Glutamatergic neuron (in vitro differentiated cells): ENCODE results near the gene IQSEC3. TPM values are rescaled to one million over a fixed set of nuclear protein-coding genes. Genes with fewer than 3 reads are reported as not detected.

Experiments used
- DNase-seq: peaks from one replicate; pipeline ENCODE4 v3.0.0; 2022
- H3K27ac Mint-ChIP-seq: one replicate; pipeline ENCODE4 v1.8.0; 2020; ENCODE audit warnings: mild to moderate bottlenecking, mixed read lengths, inconsistent platforms; ENCODE audit not compliant: unreplicated experiment
- H3K27me3 Mint-ChIP-seq: one replicate; pipeline ENCODE4 v1.8.0; 2020; ENCODE audit warnings: mild to moderate bottlenecking, moderate library complexity, mixed read lengths, inconsistent platforms; ENCODE audit not compliant: unreplicated experiment
- H3K36me3 Mint-ChIP-seq: one replicate; pipeline ENCODE4 v1.8.0; 2020; ENCODE audit warnings: mild to moderate bottlenecking, mixed read lengths, inconsistent platforms; ENCODE audit not compliant: unreplicated experiment
- H3K4me1 Mint-ChIP-seq: one replicate; pipeline ENCODE4 v1.8.0; 2020; ENCODE audit warnings: mild to moderate bottlenecking, low read depth, mixed read lengths, inconsistent platforms; ENCODE audit not compliant: unreplicated experiment
- H3K4me3 Mint-ChIP-seq: one replicate; pipeline ENCODE4 v1.8.0; 2020; ENCODE audit warnings: mild to moderate bottlenecking, mixed read lengths, inconsistent platforms; ENCODE audit not compliant: unreplicated experiment
- H3K9me3 Mint-ChIP-seq: one replicate; pipeline ENCODE4 v1.8.0; 2020; ENCODE audit warnings: mild to moderate bottlenecking, moderate library complexity, mixed read lengths, inconsistent platforms; ENCODE audit not compliant: unreplicated experiment
- total RNA-seq: library from RNA; stranded (reverse); fragmentation: NEBNext Ultra II Directional; extraction: Animal tissue kit (Norgen Biotek cat#: 25700); gene quantifications from one replicate; pipeline ENCODE4 v1.2.1, GENCODE V29; 2021; ENCODE audit not compliant: unreplicated experiment
- TF ChIP-seq, protein P1 (sequence below): fragments of 200-600 bp; sonication (generic); IDR thresholded peaks from one replicate; pipeline ENCODE4 v1.5.0; 2021; ENCODE audit not compliant: partially characterized antibody, unreplicated experiment

The IQSEC3 gene
- total RNA-seq, 1 donor from 2014 or later = 41.4 TPM

DNA sequence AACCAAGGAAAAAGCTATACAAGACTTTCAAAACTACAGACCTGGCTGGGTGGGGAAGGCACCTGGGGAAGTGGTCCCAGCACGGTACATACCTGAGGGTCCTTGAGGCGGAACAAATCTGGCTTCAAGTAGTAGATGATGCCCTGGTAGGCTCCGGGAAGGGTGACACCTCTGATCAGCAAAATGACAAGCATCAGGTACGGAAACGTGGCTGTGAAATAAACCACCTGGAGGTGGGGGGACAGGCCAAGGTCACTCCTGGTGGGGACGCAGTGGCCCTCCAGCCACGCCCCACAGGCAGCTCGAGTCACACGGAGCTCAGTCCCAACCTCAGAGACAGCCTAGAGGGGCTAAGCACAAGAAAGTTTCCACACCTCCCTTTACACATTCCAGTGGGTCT lies 132.1 kb downstream of the IQSEC3 start:
- Mint-ChIP-seq H3K4me1 (peaks cover 9% of the 10 kb centered on the region), H3K27me3 (peaks cover 10% of the 10 kb centered on the region), H3K27ac (no peak overlapping the region), H3K9me3 (peaks cover 6% of the 10 kb centered on the region), H3K4me3 (no peak overlapping the region), H3K36me3 (peaks cover 9% of the 10 kb centered on the region)
- DNase-seq = no peak
- TF ChIP-seq, protein P1, sequence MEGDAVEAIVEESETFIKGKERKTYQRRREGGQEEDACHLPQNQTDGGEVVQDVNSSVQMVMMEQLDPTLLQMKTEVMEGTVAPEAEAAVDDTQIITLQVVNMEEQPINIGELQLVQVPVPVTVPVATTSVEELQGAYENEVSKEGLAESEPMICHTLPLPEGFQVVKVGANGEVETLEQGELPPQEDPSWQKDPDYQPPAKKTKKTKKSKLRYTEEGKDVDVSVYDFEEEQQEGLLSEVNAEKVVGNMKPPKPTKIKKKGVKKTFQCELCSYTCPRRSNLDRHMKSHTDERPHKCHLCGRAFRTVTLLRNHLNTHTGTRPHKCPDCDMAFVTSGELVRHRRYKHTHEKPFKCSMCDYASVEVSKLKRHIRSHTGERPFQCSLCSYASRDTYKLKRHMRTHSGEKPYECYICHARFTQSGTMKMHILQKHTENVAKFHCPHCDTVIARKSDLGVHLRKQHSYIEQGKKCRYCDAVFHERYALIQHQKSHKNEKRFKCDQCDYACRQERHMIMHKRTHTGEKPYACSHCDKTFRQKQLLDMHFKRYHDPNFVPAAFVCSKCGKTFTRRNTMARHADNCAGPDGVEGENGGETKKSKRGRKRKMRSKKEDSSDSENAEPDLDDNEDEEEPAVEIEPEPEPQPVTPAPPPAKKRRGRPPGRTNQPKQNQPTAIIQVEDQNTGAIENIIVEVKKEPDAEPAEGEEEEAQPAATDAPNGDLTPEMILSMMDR = no peak

DNA sequence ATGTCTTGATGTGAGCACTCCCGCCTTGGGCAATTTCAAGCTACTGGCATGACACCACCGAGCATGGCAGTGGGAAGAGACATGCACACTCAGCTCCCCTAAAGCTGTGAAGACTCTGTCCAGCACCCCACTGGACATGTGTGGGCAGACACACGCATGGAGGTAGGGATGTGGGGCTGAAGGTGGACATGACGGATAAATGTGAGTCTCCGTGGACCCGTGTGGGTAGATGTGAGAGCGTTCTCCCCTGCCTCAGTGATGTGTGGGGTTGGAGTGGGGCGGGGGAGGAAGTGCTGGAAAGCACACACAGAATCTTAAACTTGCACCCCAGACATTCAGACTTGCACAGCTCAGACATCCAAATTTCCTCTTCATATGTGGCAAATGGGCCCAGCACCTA lies 134.8 kb downstream of the IQSEC3 start:
- Mint-ChIP-seq H3K4me3 (no peak overlapping the region), H3K4me1 (peaks cover 6% of the 10 kb centered on the region), H3K9me3 (peaks cover 6% of the 10 kb centered on the region), H3K27ac (no peak overlapping the region), H3K36me3 (peaks cover 9% of the 10 kb centered on the region), H3K27me3 (peaks cover 13% of the 10 kb centered on the region)
- TF ChIP-seq, protein P1 = no peak
- DNase-seq = no peak

DNA sequence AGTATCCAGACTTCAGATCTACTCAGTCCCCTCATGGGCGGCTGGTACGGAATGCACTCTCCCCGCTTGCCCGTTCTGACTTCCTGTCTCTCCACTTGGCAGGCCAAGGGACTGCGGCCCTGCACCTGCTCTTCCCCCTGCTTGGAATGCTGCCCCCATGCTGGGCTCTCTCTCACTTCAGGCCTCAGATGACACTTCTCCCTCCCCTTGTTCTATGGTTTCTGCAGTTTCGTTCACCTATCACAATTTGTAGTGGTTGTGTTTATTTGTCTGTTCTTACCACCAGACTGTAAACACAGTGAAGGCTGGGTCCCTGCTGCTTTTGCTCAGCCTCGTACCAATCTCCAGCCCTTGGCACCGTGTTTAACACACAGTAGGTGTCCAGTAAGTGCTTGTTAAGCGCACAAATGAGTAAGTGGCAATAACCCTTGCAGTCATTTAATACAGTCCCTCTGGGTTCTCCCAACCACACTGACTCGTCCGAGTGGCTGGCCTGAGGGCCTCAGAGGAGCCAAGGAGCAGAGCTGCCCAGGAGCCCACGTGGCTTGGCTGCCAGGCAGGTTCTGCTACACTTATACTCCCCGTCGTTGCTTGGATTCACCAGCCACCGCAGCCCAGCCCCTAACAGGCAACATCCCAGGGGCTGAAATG lies 135.6 kb downstream of the IQSEC3 start:
- peaks cover 9% of the 10 kb centered on the region for H3K36me3 Mint-ChIP-seq
- peak overlapping the region; percentile 80 for H3K4me3 Mint-ChIP-seq
- TF ChIP-seq, protein P1 = no peak

DNA sequence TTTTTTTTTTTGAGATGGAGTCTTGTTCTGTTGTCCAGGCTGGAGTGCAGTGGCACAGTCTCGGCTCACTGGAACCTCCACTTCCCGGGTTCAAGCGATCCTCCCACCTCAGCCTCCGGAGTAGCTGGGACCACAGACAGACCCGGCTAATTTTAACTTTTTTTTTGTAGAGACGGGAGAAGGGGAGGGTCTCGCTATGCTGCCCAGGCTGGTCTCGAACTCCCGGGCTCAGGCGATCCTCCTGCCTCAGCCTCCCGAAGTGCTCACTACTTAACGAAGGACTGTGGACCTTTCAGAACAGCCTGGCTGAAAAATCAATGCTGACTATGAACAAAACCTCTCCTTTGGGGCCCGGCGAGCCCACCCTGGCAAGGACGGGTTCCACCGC lies 136.5 kb downstream of the IQSEC3 start:
- Mint-ChIP-seq H3K36me3 (peaks cover 9% of the 10 kb centered on the region), H3K27ac (no peak overlapping the region), H3K4me3 (peak overlapping the region; percentile 52), H3K4me1 (peaks cover 6% of the 10 kb centered on the region), H3K27me3 (peaks cover 11% of the 10 kb centered on the region), H3K9me3 (peaks cover 2% of the 10 kb centered on the region)
- TF ChIP-seq, protein P1 = no peak
- no peak for DNase-seq

More for the DNA sequence above, 135.6 kb downstream of the IQSEC3 start:
- Mint-ChIP-seq H3K4me1 (peaks cover 6% of the 10 kb centered on the region), H3K9me3 (peaks cover 2% of the 10 kb centered on the region), H3K27ac (no peak overlapping the region), H3K27me3 (peaks cover 13% of the 10 kb centered on the region)
- DNase-seq = no peak

DNA sequence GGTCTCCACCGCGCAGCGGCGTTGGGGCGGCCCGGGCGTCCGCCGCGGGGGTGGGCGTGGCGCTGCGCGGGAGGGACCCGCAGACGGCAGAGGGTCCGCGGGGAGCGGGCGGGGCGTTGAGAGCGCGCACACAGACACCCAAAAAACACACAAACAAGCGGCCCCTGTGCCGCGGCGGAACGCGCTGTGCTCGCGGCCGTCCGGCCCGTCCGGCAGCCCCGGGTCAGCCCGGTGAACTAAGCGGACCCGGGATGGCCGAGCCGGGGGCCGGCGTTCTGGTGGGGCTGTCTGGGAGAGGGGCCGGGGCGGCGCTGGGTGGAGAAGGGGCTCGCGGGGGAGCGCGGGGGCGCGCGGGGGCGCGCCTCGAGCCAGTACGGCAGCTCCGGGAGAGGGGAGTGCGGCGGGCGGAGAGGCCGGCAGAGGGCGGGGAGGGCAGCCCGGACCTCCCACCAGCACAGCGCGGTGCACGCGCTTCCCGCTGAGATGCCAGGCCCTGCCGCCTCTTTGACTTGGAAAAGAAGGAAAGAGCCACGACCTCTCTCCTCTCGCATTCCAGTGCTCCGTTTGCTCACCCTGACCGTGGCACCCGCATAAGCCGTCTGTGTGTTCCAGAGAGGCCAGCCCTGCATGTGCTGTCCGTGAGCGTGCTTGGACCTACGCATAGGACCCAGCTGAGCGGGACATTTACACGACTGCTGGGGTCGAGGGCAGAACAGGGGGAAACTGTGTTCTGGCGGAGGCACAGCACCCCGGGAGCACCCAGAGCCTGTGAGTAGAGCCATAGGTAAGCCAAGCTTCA lies 137.1 kb downstream of the IQSEC3 start:
- Mint-ChIP-seq H3K36me3 (peaks cover 9% of the 10 kb centered on the region), H3K27ac (no peak overlapping the region), H3K9me3 (peaks cover 2% of the 10 kb centered on the region), H3K4me3 (peak overlapping the region; percentile 75), H3K27me3 (peaks cover 13% of the 10 kb centered on the region), H3K4me1 (peaks cover 6% of the 10 kb centered on the region)
- TF ChIP-seq, protein P1 = peak; percentile 40
- DNase-seq = peak; percentile 69
